Skeletal muscle cell (primary cell): ENCODE data around the gene FTL.
"Not testable (repeated sequence)": the region's sequence is repeated elsewhere in the genome, so short reads cannot be mapped to it uniquely, and the experiment has no call there.

Experiments used
- DNase-seq: peaks from one replicate; pipeline ENCODE4 v3.0.0-alpha.2; 2010; ENCODE audit warnings: low read depth
- H3K4me3 ChIP-seq: 2 replicates; pipeline ENCODE4 v1.5.1; 2011; ENCODE audit warnings: low read depth, mild to moderate bottlenecking, control low read depth, low read length, moderate library complexity

The FTL gene

GRCh38 chr19:48965040-48965805, at the start of gene FTL:
Gene FTL, plus strand, starts transcription at chr19:48965309. Its CDS starts 199 bp downstream, at chr19:48965508.
- peak within 1 kb of the TSS; percentile 88 for H3K4me3 ChIP-seq
- DNase-seq = peak; percentile 88

DNA sequence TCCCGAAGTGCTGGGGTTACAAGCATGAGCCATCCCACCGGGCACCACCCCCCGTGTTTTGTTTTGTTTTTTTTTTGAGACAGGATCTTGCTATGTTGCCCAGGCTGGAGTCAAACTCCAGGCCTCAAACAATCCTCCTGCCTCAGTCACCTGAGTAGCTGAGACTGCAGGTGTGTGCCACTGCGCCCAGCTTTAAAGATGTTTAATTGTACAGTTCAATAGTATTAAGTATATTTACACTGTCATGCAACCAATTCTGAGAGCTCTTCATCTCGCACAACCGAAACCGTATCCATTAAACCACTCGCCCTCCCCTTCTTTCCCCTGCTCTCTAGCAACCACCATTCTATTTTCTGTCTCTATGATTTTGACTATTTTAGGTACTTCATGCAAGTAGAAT, 49.4 kb upstream of the FTL start:
- DNase-seq = no peak
- no peak overlapping the region for H3K4me3 ChIP-seq

DNA sequence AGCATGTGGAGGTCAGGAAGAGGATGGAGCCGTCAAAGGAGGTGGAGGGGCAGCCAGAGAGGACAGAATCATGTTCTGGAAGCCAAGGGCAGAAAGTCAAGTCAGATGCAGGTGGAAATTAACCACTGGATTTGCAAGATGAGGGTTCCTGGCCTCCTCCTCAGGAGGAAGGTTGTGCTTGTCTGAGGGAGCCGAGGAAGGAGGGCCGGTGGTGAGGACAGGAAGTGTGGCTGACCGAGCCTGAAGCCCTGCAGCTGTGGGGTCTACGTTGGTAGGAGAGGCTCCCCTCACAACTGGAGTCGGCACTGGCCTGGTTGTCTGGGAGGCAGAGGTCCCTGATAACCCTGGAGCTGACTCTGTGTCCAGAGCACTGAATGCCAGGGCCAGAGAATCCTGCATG, 47.0 kb upstream of the FTL start:
- no peak overlapping the region for H3K4me3 ChIP-seq
- no peak for DNase-seq

DNA sequence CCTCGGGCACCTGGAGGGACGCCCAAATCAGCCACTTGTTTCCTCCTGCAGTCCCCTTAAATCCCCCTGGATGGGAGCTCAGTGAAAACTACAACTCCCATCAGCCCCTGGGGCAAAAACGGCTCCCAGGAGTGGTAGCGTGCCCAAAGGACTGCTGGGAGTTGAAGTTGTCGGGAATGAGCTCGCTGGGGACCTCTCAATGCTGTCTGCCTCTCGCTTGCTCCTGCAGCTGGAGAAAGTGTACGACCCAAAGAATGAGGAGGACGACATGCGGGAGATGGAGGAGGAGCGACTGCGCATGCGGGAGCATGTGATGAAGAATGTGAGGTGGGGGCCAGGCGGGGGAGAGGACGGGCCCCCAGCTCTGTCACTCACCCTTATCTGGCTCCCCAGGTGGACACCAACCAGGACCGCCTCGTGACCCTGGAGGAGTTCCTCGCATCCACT, 46.3 kb upstream of the FTL start:
- H3K4me3 ChIP-seq = no peak overlapping the region
- DNase-seq = no peak

GRCh38 chr19:48919271-48919670, 45.8 kb upstream of the FTL start:
- not testable (repeated sequence) for H3K4me3 ChIP-seq, DNase-seq

DNA sequence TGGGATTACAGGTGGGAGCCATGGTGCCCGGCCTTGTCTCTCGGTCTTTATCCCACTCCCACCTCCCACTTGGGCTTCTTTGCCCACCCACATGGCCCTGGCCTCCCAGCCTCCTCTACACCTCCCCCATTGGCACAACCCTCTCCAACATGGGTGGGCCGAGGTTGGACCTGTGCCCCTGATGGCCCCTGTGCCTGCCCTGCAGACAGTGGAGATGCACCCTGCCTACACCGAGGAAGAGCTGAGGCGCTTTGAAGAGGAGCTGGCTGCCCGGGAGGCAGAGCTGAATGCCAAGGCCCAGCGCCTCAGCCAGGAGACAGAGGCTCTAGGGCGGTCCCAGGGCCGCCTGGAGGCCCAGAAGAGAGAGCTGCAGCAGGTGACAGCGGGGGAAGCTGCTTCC, 44.2 kb upstream of the FTL start:
- DNase-seq = no peak
- H3K4me3 ChIP-seq = no peak overlapping the region

DNA sequence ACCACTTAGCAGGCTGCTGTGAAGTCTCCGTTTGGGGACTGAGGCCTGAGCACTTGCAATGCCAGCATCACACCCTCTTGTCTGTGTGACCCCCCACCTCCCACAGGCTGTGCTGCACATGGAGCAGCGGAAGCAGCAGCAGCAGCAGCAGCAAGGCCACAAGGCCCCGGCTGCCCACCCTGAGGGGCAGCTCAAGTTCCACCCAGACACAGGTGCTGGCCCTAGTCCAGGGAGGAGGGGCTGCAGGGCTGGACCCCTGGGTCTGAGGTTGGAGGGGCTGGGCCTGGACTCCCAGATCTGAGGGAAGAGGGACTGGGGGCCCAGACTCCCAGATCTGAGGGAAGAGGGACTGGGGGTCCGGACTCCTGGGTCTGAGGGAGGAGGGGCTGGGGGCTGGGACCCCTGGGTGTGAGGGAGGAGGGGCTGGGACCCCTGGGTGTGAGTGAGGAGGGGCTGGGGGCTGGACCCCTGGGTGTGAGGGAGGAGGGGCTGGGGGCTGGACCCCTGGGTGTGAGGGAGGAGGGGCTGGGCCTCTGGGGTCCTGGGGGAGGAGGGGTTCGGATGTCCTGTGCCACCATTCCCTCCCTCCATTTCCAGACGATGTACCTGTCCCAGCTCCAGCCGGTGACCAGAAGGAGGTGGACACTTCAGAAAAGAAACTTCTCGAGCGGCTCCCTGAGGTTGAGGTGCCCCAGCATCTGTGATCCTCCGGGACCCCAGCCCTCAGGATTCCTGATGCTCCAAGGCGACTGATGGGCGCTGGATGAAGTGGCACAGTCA, 43.2 kb upstream of the FTL start:
- no peak overlapping the region for H3K4me3 ChIP-seq
- no peak for DNase-seq

- no peak for DNase-seq
- no peak overlapping the region for H3K4me3 ChIP-seq
Measured at GRCh38 chr19:48922548-48923490, 42.3 kb upstream of the FTL start.

DNA sequence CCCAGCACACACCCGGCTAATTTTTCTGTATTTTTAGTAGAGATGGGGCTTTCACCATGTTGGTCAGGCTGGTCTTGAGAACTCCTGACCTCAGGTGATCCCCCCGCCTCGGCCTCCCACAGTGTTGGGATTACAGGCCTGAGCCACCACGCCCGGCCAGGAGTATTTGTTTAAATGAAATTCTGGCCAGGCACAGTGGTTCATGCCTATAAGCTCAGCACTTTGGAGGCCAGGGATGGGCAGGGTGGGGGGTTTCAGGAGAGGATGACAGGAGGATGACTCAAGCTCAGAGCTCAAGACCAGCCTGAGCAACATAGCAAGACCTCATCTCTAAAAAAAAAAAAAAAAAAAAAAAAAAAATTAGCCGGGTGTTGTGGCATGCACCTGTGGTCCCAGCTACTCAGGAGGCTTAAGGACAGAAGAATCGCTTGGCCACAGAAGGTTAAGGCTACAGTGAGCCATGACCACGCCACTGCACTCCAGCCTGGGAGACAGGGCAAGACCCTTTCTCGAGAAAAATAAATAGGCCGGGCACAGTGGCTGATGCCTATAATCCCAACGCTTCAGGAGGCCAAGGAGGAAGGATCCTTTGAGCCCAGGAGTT, 39.8 kb upstream of the FTL start:
- peak; percentile 41 for DNase-seq
- no peak overlapping the region for H3K4me3 ChIP-seq

GRCh38 chr19:48925890-48926289, 39.2 kb upstream of the FTL start:
- not testable (repeated sequence) for H3K4me3 ChIP-seq, DNase-seq

DNA sequence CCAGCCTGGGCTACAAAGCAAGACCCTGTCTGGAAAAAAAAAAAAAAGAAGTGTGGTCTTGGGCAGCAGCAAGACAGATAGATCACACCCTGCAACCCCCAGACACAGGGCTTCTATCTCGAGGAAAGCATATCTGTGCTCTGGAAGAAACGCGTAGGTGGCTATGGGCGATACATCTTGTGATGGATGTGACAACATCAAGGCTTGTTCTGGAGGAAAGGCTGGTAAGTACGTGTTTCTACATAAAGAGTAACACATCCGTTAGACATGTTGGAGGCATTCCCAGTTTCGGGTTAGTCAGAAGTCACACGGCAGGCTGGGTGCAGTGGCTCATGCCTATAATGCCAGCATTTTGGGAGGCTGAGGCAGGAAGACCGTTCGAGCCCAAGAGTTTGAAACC, 38.2 kb upstream of the FTL start:
- DNase-seq = peak; percentile 92
- H3K4me3 ChIP-seq = no peak overlapping the region

DNA sequence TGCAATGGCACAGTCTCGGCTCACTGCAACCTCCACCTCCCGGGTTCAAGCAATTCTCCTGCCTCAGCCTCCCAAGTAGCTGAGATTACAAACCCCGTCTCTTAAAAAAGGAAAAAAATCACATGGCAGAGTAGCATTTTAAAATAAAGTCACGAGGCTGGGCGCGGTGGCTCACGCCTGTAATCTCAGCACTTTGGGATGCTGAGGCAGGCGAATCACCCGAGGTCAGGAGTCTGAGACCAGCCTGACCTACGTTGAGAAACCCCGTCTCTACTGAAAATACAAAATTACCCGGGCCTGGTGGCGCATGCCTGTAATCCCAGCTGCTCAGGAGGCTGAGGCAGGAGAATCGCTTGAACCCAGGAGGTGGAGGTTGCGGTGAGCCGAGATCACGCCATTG, 37.4 kb upstream of the FTL start:
- DNase-seq, H3K4me3 ChIP-seq: not testable (repeated sequence)

DNA sequence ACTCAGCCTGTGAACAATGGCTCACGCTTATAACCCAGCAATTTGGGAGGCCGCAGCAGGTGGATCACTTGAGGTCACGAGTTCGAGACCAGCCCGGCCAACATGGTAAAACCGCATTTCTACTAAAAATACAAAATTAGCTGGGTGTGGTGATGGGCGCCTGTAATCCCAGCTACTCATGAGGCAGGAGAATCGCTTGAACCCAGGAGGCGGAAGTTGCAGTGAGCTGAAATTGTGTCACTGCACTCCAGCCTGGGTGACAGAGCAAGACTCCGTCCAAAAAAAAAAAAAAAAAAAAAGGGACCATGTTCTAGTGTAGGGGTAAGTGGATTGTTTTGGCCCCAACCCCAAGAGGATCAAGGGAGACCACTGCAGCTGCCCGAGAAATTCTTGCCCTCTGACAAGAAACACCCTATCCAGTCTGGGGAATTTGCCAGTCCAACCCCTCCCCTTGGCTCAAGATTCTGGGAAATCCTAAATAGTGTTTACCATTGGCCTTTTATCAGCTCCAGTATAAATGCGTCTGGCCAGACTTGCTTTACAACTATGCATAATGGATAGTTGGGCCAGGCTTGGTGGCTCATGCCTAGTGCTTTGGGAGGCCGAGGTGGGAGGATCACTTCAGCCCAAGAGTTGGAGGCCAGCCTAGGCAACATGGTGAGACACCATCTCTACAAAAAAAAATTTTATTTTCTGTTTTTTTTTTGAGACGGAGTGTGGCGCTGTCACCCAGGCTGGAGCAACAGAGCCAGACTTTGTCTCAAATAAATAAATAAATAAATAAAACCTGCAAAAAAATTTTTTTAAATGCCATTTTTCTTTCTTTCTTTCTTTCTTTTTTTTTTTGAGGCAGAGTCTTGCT, 36.7 kb upstream of the FTL start:
- H3K4me3 ChIP-seq = no peak overlapping the region
- no peak for DNase-seq

GRCh38 chr19:48933382-48933932, 31.7 kb upstream of the FTL start, which contains the start of gene DHDH:
Gene DHDH, plus strand, starts transcription at chr19:48933699. Its CDS starts 23 bp downstream, at chr19:48933722.
- peak; percentile 9 for DNase-seq

DNA sequence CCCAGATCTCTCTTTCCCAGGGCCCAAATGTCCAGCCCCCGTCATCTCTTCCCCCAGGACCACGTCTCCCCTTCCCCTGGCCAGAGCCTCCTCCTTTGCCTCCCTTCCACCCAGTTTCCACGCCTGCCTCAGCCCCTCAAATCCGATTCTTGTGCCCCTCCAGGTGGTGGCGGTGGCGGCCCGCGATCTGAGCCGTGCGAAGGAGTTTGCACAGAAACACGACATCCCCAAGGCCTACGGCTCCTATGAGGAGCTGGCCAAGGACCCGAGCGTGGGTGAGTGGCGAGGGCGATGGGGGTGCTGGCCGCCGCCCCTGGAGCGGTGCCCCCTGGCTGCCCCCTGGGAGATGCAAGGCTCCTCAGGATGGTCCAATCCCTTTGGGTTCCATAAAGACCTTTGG, 30.3 kb upstream of the FTL start:
- no peak for DNase-seq
- H3K4me3 ChIP-seq = no peak overlapping the region

More at GRCh38 chr19:48933382-48933932, 31.7 kb upstream of the FTL start, which contains the start of gene DHDH:
- peak within 1 kb of the TSS; percentile 60 for H3K4me3 ChIP-seq

- H3K4me3 ChIP-seq = no peak overlapping the region
- DNase-seq = no peak
Measured at GRCh38 chr19:48935864-48936263, 29.2 kb upstream of the FTL start.

GRCh38 chr19:48938256-48938655, 26.9 kb upstream of the FTL start:
- no peak overlapping the region for H3K4me3 ChIP-seq
- no peak for DNase-seq

DNA sequence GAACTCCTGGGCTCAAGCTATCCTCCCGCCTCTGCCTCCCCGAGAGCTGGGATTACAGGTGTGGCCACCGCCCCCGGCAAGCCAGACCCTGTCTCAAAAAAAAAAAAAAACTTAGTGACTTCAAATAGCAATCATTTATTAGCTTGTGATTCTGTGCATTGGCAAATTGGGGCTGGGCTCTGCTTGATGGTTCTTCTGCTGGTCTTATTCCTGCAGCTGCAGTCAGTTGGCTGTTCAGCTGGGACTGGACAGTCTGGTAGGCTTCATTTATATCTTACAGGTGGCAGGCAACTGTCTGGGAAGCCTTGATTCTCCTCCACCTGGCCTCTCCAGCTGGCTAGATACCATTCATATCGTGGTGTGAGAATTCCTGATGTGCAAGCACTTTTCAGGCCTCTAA, 24.2 kb upstream of the FTL start:
- H3K4me3 ChIP-seq = no peak overlapping the region
- DNase-seq = no peak
